SU-DHL-6 (cell line): ENCODE data around the gene TTLL9.

ENCODE experiments used
- H2AFZ ChIP-seq: fragments of 200-600 bp; sonication (generic); 2 replicates; pipeline ENCODE4 v1.6.1; 2014; ENCODE audit warnings: low read depth, mild to moderate bottlenecking, moderate library complexity, mixed read lengths, antibody characterized with exemption, low read length; ENCODE audit not compliant: severe bottlenecking
- H3F3A ChIP-seq: fragments of 200-600 bp; shearing (Covaris generic); 2 replicates; pipeline ENCODE4 v1.6.0; 2016; ENCODE audit warnings: antibody characterized with exemption, mild to moderate bottlenecking; ENCODE audit not compliant: insufficient read depth
- H3K27ac ChIP-seq: fragments of 200-600 bp; sonication (generic); 2 replicates; pipeline ENCODE4 v1.5.1; 2016; ENCODE audit warnings: low read depth, mild to moderate bottlenecking, low read length, moderate library complexity, mixed read lengths
- H3K27me3 ChIP-seq: fragments of 200-600 bp; sonication (generic), shearing (Covaris generic); 2 replicates; pipeline ENCODE4 v1.6.0; 2014; ENCODE audit warnings: mild to moderate bottlenecking, low read length
- H3K36me3 ChIP-seq: fragments of 200-600 bp; sonication (generic); 2 replicates; pipeline ENCODE4 v1.6.1; 2014; ENCODE audit warnings: mild to moderate bottlenecking, low read length, mixed read lengths
- H3K4me2 ChIP-seq: fragments of 300-600, 200-600 bp; shearing (Covaris generic), sonication (generic); 2 replicates; pipeline ENCODE4 v1.6.0; 2014; ENCODE audit warnings: low read length, low read depth, mild to moderate bottlenecking; ENCODE audit not compliant: poor library complexity, severe bottlenecking
- H3K4me3 ChIP-seq: fragments of 200-600 bp; sonication (generic); 2 replicates; pipeline ENCODE4 v1.5.1; 2014; ENCODE audit warnings: antibody characterized with exemption, low read length, mild to moderate bottlenecking, mixed read lengths; ENCODE audit not compliant: insufficient read depth, poor library complexity, severe bottlenecking
- H3K79me2 ChIP-seq: fragments of 200-600 bp; sonication (generic); 2 replicates; pipeline ENCODE4 v1.6.1; 2014; ENCODE audit warnings: mild to moderate bottlenecking, low read length, moderate library complexity; ENCODE audit not compliant: insufficient read depth
- H3K9ac ChIP-seq: fragments of 200-600 bp; sonication (generic); 2 replicates; pipeline ENCODE4 v1.7.0; 2014; ENCODE audit warnings: mild to moderate bottlenecking, low read length
- H3K9me2 ChIP-seq: fragments of 200-600 bp; sonication (generic); replicated peaks from 2 replicates; pipeline ENCODE4 v1.6.1; 2014; ENCODE audit warnings: low read length; ENCODE audit not compliant: insufficient read depth
- H3K9me3 ChIP-seq: fragments of 200-600 bp; sonication (generic); 2 replicates; pipeline ENCODE4 v1.6.1; 2014; ENCODE audit warnings: low read length, mixed read lengths; ENCODE audit not compliant: insufficient read depth
- H4K20me1 ChIP-seq: fragments of 200-600 bp; sonication (generic); 2 replicates; pipeline ENCODE4 v1.6.1; 2014; ENCODE audit warnings: low read depth, mild to moderate bottlenecking, antibody characterized with exemption, low read length, moderate library complexity, mixed read lengths
- EZH2phosphoT487 ChIP-seq: fragments of 200-600 bp; sonication (generic), shearing (Covaris generic); conservative IDR thresholded peaks from 2 replicates; pipeline ENCODE4 v1.6.1; 2018; ENCODE audit warnings: mild to moderate bottlenecking, antibody characterized with exemption, low read length, moderate library complexity, mixed read lengths
- TF ChIP-seq, protein P1 (sequence below): fragments of 200-600 bp; sonication (generic); IDR thresholded peaks from one replicate; pipeline ENCODE4 v1.5.1; 2017; ENCODE audit warnings: antibody characterized with exemption, mild to moderate bottlenecking, low read length, moderate library complexity; ENCODE audit not compliant: insufficient read depth, poor library complexity, severe bottlenecking

TTLL9 gene

DNA sequence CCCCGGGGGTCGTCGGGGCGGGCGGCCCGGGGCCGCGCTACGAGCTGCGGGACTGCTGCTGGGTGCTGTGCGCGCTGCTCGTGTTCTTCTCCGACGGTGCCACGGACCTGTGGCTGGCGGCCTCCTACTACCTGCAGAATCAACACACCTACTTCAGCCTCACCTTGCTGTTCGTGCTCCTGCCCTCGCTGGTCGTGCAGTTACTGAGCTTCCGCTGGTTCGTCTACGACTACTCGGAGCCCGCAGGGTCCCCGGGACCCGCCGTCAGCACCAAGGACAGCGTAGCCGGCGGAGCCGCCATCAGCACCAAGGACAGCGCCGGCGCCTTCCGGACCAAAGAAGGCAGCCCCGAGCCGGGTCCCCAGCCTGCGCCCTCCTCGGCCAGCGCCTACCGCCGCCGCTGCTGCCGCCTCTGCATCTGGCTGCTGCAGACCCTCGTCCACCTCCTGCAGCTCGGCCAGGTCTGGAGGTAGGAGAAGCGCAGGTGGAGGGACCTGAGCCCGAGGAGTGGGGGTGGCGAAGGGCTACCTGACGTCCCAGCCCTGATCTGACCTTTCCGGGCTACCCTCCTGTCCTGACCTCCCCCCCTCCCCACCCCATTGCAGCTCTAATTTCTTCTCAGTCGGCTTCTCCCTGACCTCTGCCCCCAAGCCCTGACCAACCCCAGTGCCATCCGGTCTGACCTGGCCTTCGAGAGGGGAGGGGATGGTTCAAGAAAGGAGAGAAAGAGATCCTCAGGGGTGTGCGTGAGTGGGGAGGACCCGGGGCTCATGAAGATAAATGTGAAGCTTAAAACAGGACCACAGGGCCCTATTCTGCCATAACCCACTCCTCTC is 98.1 kb downstream of the TTLL9 start:
- Histone ChIP-seq H3K27me3 (no peaks in the 10 kb centered on the region), H3K9me3 (no peaks in the 10 kb centered on the region), H3K79me2 (no peaks in the 10 kb centered on the region), H3K9ac (no peak overlapping the region), H3K4me3 (no peak overlapping the region), H3K9me2 (no peaks in the 10 kb centered on the region), H2AFZ (no peak overlapping the region), H4K20me1 (no peaks in the 10 kb centered on the region), H3K4me2 (no peak overlapping the region), H3K36me3 (no peaks in the 10 kb centered on the region), H3K27ac (no peak overlapping the region), H3F3A (no peaks in the 10 kb centered on the region)
- no peak for TF ChIP-seq EZH2phosphoT487
- TF ChIP-seq, protein P1, sequence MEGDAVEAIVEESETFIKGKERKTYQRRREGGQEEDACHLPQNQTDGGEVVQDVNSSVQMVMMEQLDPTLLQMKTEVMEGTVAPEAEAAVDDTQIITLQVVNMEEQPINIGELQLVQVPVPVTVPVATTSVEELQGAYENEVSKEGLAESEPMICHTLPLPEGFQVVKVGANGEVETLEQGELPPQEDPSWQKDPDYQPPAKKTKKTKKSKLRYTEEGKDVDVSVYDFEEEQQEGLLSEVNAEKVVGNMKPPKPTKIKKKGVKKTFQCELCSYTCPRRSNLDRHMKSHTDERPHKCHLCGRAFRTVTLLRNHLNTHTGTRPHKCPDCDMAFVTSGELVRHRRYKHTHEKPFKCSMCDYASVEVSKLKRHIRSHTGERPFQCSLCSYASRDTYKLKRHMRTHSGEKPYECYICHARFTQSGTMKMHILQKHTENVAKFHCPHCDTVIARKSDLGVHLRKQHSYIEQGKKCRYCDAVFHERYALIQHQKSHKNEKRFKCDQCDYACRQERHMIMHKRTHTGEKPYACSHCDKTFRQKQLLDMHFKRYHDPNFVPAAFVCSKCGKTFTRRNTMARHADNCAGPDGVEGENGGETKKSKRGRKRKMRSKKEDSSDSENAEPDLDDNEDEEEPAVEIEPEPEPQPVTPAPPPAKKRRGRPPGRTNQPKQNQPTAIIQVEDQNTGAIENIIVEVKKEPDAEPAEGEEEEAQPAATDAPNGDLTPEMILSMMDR, result no peak

GRCh38 chr20:31969991-31970390 is 99.6 kb downstream of the TTLL9 start:
- Histone ChIP-seq H3K79me2 (no peaks in the 10 kb centered on the region), H2AFZ (no peak overlapping the region), H3K4me2 (no peak overlapping the region), H4K20me1 (no peaks in the 10 kb centered on the region), H3F3A (no peaks in the 10 kb centered on the region), H3K36me3 (no peaks in the 10 kb centered on the region), H3K27ac (no peak overlapping the region), H3K4me3 (no peak overlapping the region), H3K9me2 (no peaks in the 10 kb centered on the region), H3K9ac (no peak overlapping the region), H3K27me3 (no peaks in the 10 kb centered on the region), H3K9me3 (no peaks in the 10 kb centered on the region)
- no peak for TF ChIP-seq EZH2phosphoT487
- TF ChIP-seq, protein P1, result no peak

- Histone ChIP-seq H3K79me2 (no peaks in the 10 kb centered on the region), H3K27me3 (no peaks in the 10 kb centered on the region), H3F3A (no peaks in the 10 kb centered on the region), H3K4me2 (no peak overlapping the region), H3K9me3 (no peaks in the 10 kb centered on the region), H3K36me3 (no peaks in the 10 kb centered on the region), H4K20me1 (no peaks in the 10 kb centered on the region; the same call in 1 of the 2 replicates), H3K27ac (no peak overlapping the region), H3K9me2 (no peaks in the 10 kb centered on the region), H3K9ac (no peak overlapping the region), H2AFZ (no peak overlapping the region), H3K4me3 (no peak overlapping the region)
- TF ChIP-seq EZH2phosphoT487, result no peak
- TF ChIP-seq, protein P1, result no peak
Measured at GRCh38 chr20:31972471-31973021, 102.1 kb downstream of the TTLL9 start.
